BE2C (cell line): ENCODE data around the gene TRABD2B.

Experiments used
- DNase-seq: peaks from one replicate; pipeline ENCODE4 v3.0.0-alpha.2; 2020
- H3K27me3 ChIP-seq: fragments of 250-450 bp; sonication (Bioruptor Pico); 2 replicates; pipeline ENCODE4 v1.5.1; 2020; ENCODE audit warnings: mild to moderate bottlenecking
- H3K36me3 ChIP-seq: fragments of 250-450 bp; sonication (Bioruptor Pico); 2 replicates; pipeline ENCODE4 v1.5.1; 2020; ENCODE audit warnings: mild to moderate bottlenecking
- H3K4me1 ChIP-seq: fragments of 250-450 bp; sonication (Bioruptor Pico); 2 replicates; pipeline ENCODE4 v1.5.1; 2020
- H3K4me3 ChIP-seq: 2 replicates; pipeline ENCODE4 v1.5.1; 2011; ENCODE audit warnings: low read depth, low read length
- H3K9me3 ChIP-seq: fragments of 250-450 bp; sonication (Bioruptor Pico); 2 replicates; pipeline ENCODE4 v1.5.1; 2020
- TF ChIP-seq, protein P1 (sequence below): IDR thresholded peaks from 2 replicates; pipeline ENCODE4 v1.5.1; 2012; ENCODE audit warnings: mild to moderate bottlenecking, low read depth, low read length

Gene TRABD2B

DNA sequence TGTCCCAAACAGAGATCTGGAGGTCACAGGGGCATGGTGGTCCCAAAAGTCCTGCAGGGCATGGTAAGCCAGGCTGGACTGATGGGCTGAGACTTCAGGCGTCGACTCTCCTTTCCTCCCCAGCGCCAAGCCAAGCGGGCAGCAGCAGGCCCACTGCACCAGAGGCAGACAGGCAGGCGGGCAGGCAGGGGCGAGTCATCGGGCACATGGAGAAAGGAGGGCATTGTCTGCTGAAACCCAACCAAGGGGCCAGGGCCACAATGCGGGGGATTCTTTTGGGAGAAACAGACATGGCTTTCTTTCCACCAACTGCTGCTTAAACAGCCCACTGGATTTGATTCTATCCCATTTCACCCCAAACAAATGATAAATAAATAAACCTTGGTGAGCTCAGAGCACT lies 46.2 kb downstream of the TRABD2B start:
- Histone ChIP-seq H3K9me3 (no peaks in the 10 kb centered on the region), H3K4me3 (no peak overlapping the region), H3K4me1 (no peaks in the 10 kb centered on the region), H3K27me3 (no peaks in the 10 kb centered on the region), H3K36me3 (no peaks in the 10 kb centered on the region)
- DNase-seq = no peak
- TF ChIP-seq, protein P1, sequence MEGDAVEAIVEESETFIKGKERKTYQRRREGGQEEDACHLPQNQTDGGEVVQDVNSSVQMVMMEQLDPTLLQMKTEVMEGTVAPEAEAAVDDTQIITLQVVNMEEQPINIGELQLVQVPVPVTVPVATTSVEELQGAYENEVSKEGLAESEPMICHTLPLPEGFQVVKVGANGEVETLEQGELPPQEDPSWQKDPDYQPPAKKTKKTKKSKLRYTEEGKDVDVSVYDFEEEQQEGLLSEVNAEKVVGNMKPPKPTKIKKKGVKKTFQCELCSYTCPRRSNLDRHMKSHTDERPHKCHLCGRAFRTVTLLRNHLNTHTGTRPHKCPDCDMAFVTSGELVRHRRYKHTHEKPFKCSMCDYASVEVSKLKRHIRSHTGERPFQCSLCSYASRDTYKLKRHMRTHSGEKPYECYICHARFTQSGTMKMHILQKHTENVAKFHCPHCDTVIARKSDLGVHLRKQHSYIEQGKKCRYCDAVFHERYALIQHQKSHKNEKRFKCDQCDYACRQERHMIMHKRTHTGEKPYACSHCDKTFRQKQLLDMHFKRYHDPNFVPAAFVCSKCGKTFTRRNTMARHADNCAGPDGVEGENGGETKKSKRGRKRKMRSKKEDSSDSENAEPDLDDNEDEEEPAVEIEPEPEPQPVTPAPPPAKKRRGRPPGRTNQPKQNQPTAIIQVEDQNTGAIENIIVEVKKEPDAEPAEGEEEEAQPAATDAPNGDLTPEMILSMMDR = no peak

DNA sequence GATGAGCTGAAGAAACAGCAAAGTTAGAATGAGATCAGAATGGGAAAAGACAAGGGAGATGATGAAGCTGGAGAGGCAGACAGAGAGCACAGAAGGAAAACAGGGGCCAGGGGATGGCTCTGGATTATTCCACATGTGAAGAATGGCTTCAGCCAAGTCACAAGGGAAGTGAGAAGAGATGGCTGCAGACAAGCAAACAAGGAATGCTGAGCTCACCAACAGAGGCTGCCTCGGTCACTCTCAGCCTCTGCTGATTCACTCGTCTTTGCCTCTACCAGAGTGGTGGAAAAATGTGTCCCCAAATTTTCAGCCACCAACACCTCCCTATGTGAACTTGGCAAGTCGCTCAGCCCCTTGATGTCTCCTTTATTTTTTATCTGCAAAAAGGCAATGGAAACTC lies 46.7 kb downstream of the TRABD2B start:
- Histone ChIP-seq H3K9me3 (no peaks in the 10 kb centered on the region), H3K36me3 (no peaks in the 10 kb centered on the region), H3K4me3 (no peak overlapping the region), H3K27me3 (no peaks in the 10 kb centered on the region), H3K4me1 (no peaks in the 10 kb centered on the region)
- no peak for DNase-seq
- TF ChIP-seq, protein P1 = no peak

- Histone ChIP-seq H3K9me3 (no peaks in the 10 kb centered on the region), H3K36me3 (no peaks in the 10 kb centered on the region), H3K4me3 (no peak overlapping the region), H3K27me3 (no peaks in the 10 kb centered on the region), H3K4me1 (no peaks in the 10 kb centered on the region)
- DNase-seq = no peak
- TF ChIP-seq, protein P1 = peak; percentile 40; the same call in 1 of the 2 replicates
Measured at GRCh38 chr1:47948126-47948525, 49.1 kb downstream of the TRABD2B start.

GRCh38 chr1:47947531-47947930 lies 49.7 kb downstream of the TRABD2B start:
- no peak overlapping the region for H3K4me3 ChIP-seq

DNA sequence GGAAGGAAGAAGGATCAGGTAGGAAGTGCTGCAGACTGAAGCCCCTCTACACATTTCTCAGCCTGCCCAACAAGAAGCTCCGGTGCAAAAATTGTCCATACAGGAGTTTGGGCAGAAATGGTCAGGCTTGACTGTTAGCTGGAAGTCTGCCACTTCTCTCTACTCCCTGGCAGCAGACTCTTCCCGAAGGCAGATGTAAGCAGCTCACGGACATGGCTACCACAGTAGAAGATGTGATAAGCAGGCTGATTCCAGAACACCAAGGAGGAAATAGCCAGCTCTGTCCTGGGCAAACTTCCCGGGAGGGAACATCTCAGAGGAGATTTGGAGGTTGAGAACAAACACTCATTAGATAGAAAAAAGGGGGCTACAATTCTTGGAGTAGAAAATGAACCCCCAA lies 52.6 kb downstream of the TRABD2B start:
- H3K4me3 ChIP-seq = no peak overlapping the region
- no peaks in the 10 kb centered on the region for H3K36me3 ChIP-seq
- no peaks in the 10 kb centered on the region for H3K4me1 ChIP-seq
- H3K27me3 ChIP-seq = no peaks in the 10 kb centered on the region
- TF ChIP-seq, protein P1 = no peak
- H3K9me3 ChIP-seq = no peaks in the 10 kb centered on the region
- no peak for DNase-seq

More at GRCh38 chr1:47947531-47947930, 49.7 kb downstream of the TRABD2B start:
- Histone ChIP-seq H3K9me3 (no peaks in the 10 kb centered on the region), H3K27me3 (no peaks in the 10 kb centered on the region), H3K4me1 (no peaks in the 10 kb centered on the region), H3K36me3 (no peaks in the 10 kb centered on the region)
- no peak for DNase-seq
- TF ChIP-seq, protein P1 = no peak

- Histone ChIP-seq H3K36me3 (no peaks in the 10 kb centered on the region), H3K9me3 (no peaks in the 10 kb centered on the region), H3K4me1 (no peaks in the 10 kb centered on the region), H3K4me3 (no peak overlapping the region), H3K27me3 (no peaks in the 10 kb centered on the region)
- TF ChIP-seq, protein P1 = no peak
- DNase-seq = no peak
Measured at GRCh38 chr1:47942240-47942629, 55.0 kb downstream of the TRABD2B start.
